ENCODE results near the gene SH3RF2. TPM values are rescaled to one million over a fixed set of nuclear protein-coding genes. Genes with fewer than 3 reads are reported as not detected.
"Not testable (repeated sequence)": the region's sequence is repeated elsewhere in the genome, so short reads cannot be mapped to it uniquely, and the experiment has no call there.

SH3RF2 gene
- total and polyA plus RNA-seq, 2 donors (not counting 3 experiments of a cell fraction or from before 2014, with no cell fraction given), result 0.54 to 0.84 TPM

DNA sequence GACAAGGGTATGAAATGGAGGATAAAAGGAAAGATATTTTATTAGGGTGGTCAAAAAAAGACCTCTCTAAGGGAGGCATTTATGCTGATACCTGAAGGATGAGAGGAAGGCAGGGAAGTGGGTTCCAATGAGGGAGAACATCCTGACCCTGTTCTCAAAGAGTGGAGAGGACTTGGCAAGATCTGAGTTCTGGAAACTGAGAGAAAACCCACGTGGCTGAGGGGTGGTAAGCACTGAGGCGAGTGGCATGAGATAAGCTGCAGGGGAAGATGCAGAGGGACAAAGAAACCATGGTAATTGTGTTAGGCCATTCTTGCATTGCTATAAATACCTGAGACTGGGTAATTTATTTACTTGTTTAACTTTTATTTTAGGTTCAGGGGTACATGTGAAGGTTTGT, 16.8 kb downstream of the SH3RF2 start:
- FAIRE-seq (no peak), DNase-seq (ENCODE audit: low read depth, low spot score) (no peak)
- H3K79me2 ChIP-seq (ENCODE audit: control insufficient read depth, insufficient read depth, low read length), result no peaks in the 10 kb centered on the region
- TF ChIP-seq, protein P1, sequence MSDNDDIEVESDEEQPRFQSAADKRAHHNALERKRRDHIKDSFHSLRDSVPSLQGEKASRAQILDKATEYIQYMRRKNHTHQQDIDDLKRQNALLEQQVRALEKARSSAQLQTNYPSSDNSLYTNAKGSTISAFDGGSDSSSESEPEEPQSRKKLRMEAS (IDR thresholded peaks at IDR 0.05; ENCODE audit: insufficient read depth, insufficient read length), result no peak
- TF ChIP-seq MYC (IDR thresholded peaks at IDR 0.05; ENCODE audit: low read depth, low read length) (no peak), POLR2A (IDR thresholded peaks at IDR 0.05; ENCODE audit: low read depth, low read length) (no peak), EZH2 (IDR thresholded peaks at IDR 0.05; ENCODE audit: borderline replicate concordance, low read depth, low read length, severe bottlenecking) (no peak), FOS (IDR thresholded peaks at IDR 0.05; ENCODE audit: borderline replicate concordance, insufficient read depth, low read length) (no peak), JUN (IDR thresholded peaks at IDR 0.05; ENCODE audit: borderline replicate concordance, insufficient read depth, insufficient read length, low read depth) (no peak), POLR2AphosphoS5 (IDR thresholded peaks at IDR 0.05; ENCODE audit: insufficient read depth, low read depth, low read length) (no peak), GATA2 (IDR thresholded peaks at IDR 0.05; ENCODE audit: insufficient read depth, insufficient read length, low read depth, low read length) (no peak)
- TF ChIP-seq, protein P2, sequence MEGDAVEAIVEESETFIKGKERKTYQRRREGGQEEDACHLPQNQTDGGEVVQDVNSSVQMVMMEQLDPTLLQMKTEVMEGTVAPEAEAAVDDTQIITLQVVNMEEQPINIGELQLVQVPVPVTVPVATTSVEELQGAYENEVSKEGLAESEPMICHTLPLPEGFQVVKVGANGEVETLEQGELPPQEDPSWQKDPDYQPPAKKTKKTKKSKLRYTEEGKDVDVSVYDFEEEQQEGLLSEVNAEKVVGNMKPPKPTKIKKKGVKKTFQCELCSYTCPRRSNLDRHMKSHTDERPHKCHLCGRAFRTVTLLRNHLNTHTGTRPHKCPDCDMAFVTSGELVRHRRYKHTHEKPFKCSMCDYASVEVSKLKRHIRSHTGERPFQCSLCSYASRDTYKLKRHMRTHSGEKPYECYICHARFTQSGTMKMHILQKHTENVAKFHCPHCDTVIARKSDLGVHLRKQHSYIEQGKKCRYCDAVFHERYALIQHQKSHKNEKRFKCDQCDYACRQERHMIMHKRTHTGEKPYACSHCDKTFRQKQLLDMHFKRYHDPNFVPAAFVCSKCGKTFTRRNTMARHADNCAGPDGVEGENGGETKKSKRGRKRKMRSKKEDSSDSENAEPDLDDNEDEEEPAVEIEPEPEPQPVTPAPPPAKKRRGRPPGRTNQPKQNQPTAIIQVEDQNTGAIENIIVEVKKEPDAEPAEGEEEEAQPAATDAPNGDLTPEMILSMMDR (IDR thresholded peaks at IDR 0.05; ENCODE audit: extremely low read depth in 1 of 2, insufficient read depth in 1 of 2, low read depth in 1 of 2, low read length in 2 of 2), result no peak
- CTCF ChIA-PET, result interaction anchor here (1.4 kb wide), 1 partner anchor 14 kb away, joined by 3 read pairs; no protein-coding TSS in a partner anchor
- H3K27ac ChIP-seq (ENCODE audit: insufficient read depth, low read depth, low read length), result no peak overlapping the region
- no peak overlapping the region for H3K4me2 ChIP-seq (ENCODE audit: insufficient read depth, low read length)
- no peaks in the 10 kb centered on the region for H3K36me3 ChIP-seq (ENCODE audit: control insufficient read depth in 2 of 2, extremely low read depth in 1 of 2, insufficient read depth in 2 of 2, low read length in 2 of 2)
- H3K4me3 ChIP-seq (replicated peaks in 1 of 3; ENCODE audit: insufficient read depth in 1 of 3, low read depth in 1 of 3, low read length in 3 of 3), result no peak overlapping the region
- no peaks in the 10 kb centered on the region for H3K4me1 ChIP-seq (ENCODE audit: control insufficient read depth, extremely low read depth, insufficient read depth, low read length)
- H3K9me1 ChIP-seq (replicated peaks; ENCODE audit: control insufficient read depth, extremely low read depth, insufficient read depth, low read length), result no peaks in the 10 kb centered on the region
- BruUV-seq (replicated peaks), result no TSS peak
- peaks cover 2 to 9% of the 10 kb centered on the region in 2 experiments for H3K27me3 ChIP-seq (ENCODE audit: control insufficient read depth in 2 of 2, insufficient read depth in 2 of 2, low read length in 2 of 2)
- no peaks in the 10 kb centered on the region for H3K9me3 ChIP-seq (replicated peaks; ENCODE audit: control insufficient read depth, insufficient read depth, low read length)
- no peak overlapping the region for H2AFZ ChIP-seq (ENCODE audit: low read depth, low read length)
- H3K9ac ChIP-seq (replicated peaks; ENCODE audit: extremely low read depth, insufficient read depth, low read length), result no peak overlapping the region
- dilution Hi-C loops (cut with MboI; ENCODE audit: extremely low pct_ligation_motif_present, low sequenced_read_pairs), result no loop called here
- intact Hi-C loops (cut with micrococcal nuclease), result no loop called here
- no peaks in the 10 kb centered on the region for H4K20me1 ChIP-seq (replicated peaks; ENCODE audit: control insufficient read depth, extremely low read depth, insufficient read depth, low read length)
- POLR2A ChIA-PET, result no interaction called here

DNA sequence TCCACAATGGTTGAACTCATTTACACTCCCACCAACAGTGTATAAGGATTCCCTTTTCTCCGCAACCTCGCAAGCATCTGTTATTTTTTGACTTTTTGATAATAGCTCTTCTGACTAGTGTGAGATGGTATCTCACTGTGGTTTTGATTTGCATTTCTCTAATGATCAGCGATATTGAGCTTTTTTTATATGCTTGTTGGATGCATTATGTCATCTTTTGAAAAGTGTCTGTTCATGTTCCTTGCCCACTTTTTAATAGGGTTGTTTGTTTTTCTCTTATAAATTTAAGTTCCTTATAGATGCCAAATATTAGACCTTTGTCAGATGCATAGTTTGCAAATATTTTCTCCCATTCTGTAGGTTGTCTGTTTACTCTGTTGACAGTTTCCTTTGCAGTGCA, 17.8 kb downstream of the SH3RF2 start:
- CTCF ChIA-PET, result interaction anchor here (1.4 kb wide), 1 partner anchor 15 kb away, joined by 3 read pairs; no protein-coding TSS in a partner anchor
- H4K20me1 ChIP-seq (replicated peaks; ENCODE audit: control insufficient read depth, extremely low read depth, insufficient read depth, low read length); H3K4me1 ChIP-seq (ENCODE audit: control insufficient read depth, extremely low read depth, insufficient read depth, low read length); dilution Hi-C loops (cut with MboI; ENCODE audit: extremely low pct_ligation_motif_present, low sequenced_read_pairs); H3K4me2 ChIP-seq (ENCODE audit: insufficient read depth, low read length); H2AFZ ChIP-seq (ENCODE audit: low read depth, low read length); intact Hi-C loops (cut with micrococcal nuclease); H3K4me3 ChIP-seq (replicated peaks in 1 of 3; ENCODE audit: insufficient read depth in 1 of 3, low read depth in 1 of 3, low read length in 3 of 3); H3K79me2 ChIP-seq (ENCODE audit: control insufficient read depth, insufficient read depth, low read length); FAIRE-seq; H3K27ac ChIP-seq (ENCODE audit: insufficient read depth, low read depth, low read length); DNase-seq (ENCODE audit: low read depth, low spot score); H3K36me3 ChIP-seq (ENCODE audit: control insufficient read depth in 2 of 2, extremely low read depth in 1 of 2, insufficient read depth in 2 of 2, low read length in 2 of 2); BruUV-seq (replicated peaks); POLR2A ChIA-PET; H3K9me1 ChIP-seq (replicated peaks; ENCODE audit: control insufficient read depth, extremely low read depth, insufficient read depth, low read length); H3K9ac ChIP-seq (replicated peaks; ENCODE audit: extremely low read depth, insufficient read depth, low read length); H3K9me3 ChIP-seq (replicated peaks; ENCODE audit: control insufficient read depth, insufficient read depth, low read length); H3K27me3 ChIP-seq (ENCODE audit: control insufficient read depth in 2 of 2, insufficient read depth in 2 of 2, low read length in 2 of 2): not testable (repeated sequence)
